HG03066 (cell line): ENCODE data around the gene TMEM185A.
A peak's percentile ranks its signal among the peaks of the same experiment; 100 is the strongest.
"Not testable (repeated sequence)": the region's sequence is repeated elsewhere in the genome, so short reads cannot be mapped to it uniquely, and the experiment has no call there.

Experiments
- ATAC-seq: cut with Tn5 transposase; IDR thresholded peaks from one replicate; pipeline ENCODE4 v1.9.1; 2021; ENCODE audit warnings: low read depth; ENCODE audit not compliant: unreplicated experiment

Gene TMEM185A

GRCh38 chrX:149631234-149632165 lies at the start of gene TMEM185A:
Gene TMEM185A (minus strand): TSS chrX:149631792. CDS start chrX:149631580, 212 bp downstream.
- ATAC-seq, result peak; percentile 83

- no peak for ATAC-seq
These were observed 49.6 kb upstream of the TMEM185A start for GRCh38 chrX:149681182-149681581.

GRCh38 chrX:149679164-149679678 lies 47.6 kb upstream of the TMEM185A start:
- not testable (repeated sequence) for ATAC-seq

GRCh38 chrX:149675554-149675953 lies 44.0 kb upstream of the TMEM185A start:
- not testable (repeated sequence) for ATAC-seq

GRCh38 chrX:149675088-149675487 lies 43.5 kb upstream of the TMEM185A start:
- not testable (repeated sequence) for ATAC-seq

- not testable (repeated sequence) for ATAC-seq
These were observed 29.0 kb upstream of the TMEM185A start for GRCh38 chrX:149660613-149661012.

- ATAC-seq, result not testable (repeated sequence)
These were observed 24.8 kb upstream of the TMEM185A start for GRCh38 chrX:149656260-149656884.

GRCh38 chrX:149652232-149652981 lies 20.8 kb upstream of the TMEM185A start:
- ATAC-seq, result no peak

- no peak for ATAC-seq
These were observed 18.6 kb upstream of the TMEM185A start for GRCh38 chrX:149650162-149650561.

- no peak for ATAC-seq
These were observed 17.3 kb upstream of the TMEM185A start for GRCh38 chrX:149648932-149649331.

- no peak for ATAC-seq
These were observed 15.9 kb upstream of the TMEM185A start for GRCh38 chrX:149647505-149647904.

- no peak for ATAC-seq
These were observed 11.9 kb upstream of the TMEM185A start for GRCh38 chrX:149643496-149643895.

GRCh38 chrX:149641835-149642234 lies 10.2 kb upstream of the TMEM185A start:
- no peak for ATAC-seq

- ATAC-seq, result no peak
These were observed 9.8 kb upstream of the TMEM185A start for GRCh38 chrX:149641432-149641831.

GRCh38 chrX:149639568-149639967 lies 8.0 kb upstream of the TMEM185A start:
- no peak for ATAC-seq

GRCh38 chrX:149638860-149639259 lies 7.3 kb upstream of the TMEM185A start:
- ATAC-seq, result no peak

GRCh38 chrX:149633511-149633910 lies 1.9 kb upstream of the TMEM185A start:
- ATAC-seq, result no peak

- ATAC-seq, result no peak
These were observed 835 bp downstream of the TMEM185A start for GRCh38 chrX:149630681-149631233.

- ATAC-seq, result no peak
These were observed 1.7 kb downstream of the TMEM185A start for GRCh38 chrX:149629730-149630387.

- no peak for ATAC-seq
These were observed 2.8 kb downstream of the TMEM185A start for GRCh38 chrX:149628768-149629167.
